DMS153 treated with DMSO at 0.1 percent for 48 hours (cell line): ENCODE results near the gene TMEM270.
"Not testable (repeated sequence)": the region's sequence is repeated elsewhere in the genome, so short reads cannot be mapped to it uniquely, and the experiment has no call there.

Source experiments
- DNase-seq: peaks from one replicate; lab custom pipeline; 2025; ENCODE audit not compliant: unreplicated experiment; lab: John Stamatoyannopoulos, UW

The TMEM270 gene

DNA sequence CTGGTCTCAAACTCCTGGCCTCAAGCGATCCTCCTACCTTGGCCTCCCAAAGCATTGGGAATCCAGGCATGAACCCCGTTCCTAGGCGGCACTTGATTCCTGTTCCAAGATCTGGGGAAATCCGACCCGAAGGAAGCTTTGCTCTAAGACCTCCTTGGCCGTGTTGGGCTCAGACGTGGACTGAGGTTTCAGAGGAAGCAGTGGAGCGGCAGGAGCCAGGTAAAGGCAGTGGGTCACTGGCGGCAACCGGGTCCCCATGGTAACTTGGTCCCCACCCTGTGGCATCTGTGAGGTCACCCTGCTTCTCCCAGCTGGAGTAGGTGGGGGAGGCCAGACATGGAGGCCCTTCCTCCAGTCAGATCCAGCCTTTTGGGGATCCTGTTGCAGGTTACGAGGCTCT lies at the start of gene TMEM270:
TSS of gene TMEM270 (plus strand) at position 301 of the 400 bp plus-strand sequence. CDS start at position 337, 36 bp downstream.
- no peak for DNase-seq

- DNase-seq: no peak
These were observed 49.2 kb upstream of the TMEM270 start for GRCh38 chr7:73811760-73812168.

DNA sequence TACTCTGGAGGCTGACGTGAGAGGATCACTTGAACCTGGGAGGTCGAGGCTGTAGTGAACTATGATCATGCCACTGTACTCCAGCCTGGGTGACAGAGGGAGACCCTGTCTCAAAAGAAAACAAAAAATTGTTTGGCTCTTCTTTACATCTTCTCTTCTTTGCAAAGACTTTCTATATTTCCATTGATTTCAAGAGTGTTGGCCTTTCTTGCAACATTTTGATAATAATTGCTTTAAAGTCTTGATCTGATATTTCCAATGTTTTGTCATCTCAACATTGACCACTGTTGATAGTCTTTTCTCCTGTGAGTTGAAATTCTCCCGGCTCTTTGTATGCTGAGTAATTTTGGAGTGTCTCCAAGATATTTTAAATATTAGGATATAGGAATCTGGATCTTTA lies 48.0 kb upstream of the TMEM270 start:
- DNase-seq: no peak

GRCh38 chr7:73815436-73815835 lies 45.5 kb upstream of the TMEM270 start:
- no peak for DNase-seq

DNA sequence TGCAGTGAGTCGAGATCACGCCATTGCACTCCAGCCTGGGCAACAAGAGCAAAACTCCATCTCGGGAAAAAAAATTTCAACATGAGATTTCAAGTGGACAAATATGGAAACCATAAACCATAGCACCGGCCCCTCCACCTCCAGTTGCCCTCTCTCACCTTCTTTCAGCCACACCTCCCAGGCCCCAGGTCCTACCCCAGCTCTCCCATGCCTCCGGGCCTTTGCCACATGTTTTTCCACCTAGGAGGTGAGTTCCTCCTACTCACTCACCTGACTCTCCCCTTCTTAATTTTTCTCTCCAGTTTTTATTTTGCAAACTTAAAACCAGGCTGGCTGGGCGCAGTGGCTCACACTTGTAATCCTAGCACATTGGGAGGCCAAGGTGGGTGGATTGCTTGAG lies 43.8 kb upstream of the TMEM270 start:
- no peak for DNase-seq

DNA sequence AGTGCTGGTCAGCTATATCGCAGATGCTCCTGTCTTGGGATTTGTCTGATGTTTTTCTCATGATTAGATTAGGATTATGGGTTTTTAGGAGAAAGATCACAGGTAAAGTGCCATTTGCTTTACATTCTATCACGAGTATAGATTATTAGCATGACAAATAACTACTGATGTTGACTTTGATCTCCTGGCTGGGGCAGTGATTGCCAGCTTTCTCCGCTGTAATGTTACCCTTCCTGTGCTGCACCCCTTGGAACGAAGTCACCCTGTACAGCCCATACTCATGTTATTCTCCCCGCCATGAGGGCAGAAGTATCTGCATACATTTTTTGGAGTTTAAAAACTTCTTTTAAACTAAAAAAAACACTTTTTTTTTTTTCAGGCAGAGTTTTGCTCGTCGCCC lies 40.9 kb upstream of the TMEM270 start:
- DNase-seq: no peak

GRCh38 chr7:73821597-73822285 lies 39.2 kb upstream of the TMEM270 start:
- DNase-seq: not testable (repeated sequence)

DNA sequence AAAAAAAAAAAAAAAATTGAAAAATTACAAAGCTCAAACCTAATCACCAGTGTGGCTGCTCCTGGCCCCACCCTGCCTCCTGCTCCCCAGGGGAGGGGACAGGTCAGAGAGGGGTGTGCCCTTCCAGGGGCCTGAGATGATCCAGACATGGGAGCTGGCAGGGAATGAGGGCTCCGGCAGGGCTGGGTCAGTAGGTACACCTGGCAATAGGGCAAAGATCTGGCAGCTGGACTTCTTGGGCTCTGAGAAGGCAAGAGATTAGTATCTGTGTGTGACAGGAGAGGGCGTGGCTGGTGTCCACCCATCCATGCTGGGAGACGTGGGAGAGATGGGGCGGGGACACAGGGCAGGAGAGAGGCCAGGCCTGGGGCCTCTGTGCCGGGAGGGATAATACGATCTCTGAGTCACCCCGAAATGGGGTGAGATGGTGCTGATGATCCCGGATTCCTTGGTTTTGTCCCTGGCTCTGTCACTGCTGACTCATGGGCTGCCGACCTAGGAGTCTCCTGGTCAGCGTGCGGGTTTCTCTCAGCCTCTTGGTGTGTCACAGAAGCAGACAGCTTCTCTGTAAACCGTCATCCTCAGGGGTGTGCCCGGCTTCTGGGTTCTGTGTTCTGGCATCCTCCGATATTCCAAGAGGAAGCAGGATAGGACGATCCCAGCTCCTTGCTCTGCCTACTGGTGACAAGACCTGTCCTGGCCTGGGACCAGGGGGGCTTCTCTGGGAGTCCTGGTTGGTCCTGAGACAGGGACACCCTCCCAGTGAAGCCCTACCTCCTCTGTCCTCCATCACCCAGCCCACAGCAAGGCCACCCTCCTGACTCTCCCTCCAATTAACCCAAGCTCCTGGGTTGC lies 38.4 kb upstream of the TMEM270 start:
- DNase-seq: peak; percentile 30

GRCh38 chr7:73823257-73823656 lies 37.7 kb upstream of the TMEM270 start:
- DNase-seq: no peak

DNA sequence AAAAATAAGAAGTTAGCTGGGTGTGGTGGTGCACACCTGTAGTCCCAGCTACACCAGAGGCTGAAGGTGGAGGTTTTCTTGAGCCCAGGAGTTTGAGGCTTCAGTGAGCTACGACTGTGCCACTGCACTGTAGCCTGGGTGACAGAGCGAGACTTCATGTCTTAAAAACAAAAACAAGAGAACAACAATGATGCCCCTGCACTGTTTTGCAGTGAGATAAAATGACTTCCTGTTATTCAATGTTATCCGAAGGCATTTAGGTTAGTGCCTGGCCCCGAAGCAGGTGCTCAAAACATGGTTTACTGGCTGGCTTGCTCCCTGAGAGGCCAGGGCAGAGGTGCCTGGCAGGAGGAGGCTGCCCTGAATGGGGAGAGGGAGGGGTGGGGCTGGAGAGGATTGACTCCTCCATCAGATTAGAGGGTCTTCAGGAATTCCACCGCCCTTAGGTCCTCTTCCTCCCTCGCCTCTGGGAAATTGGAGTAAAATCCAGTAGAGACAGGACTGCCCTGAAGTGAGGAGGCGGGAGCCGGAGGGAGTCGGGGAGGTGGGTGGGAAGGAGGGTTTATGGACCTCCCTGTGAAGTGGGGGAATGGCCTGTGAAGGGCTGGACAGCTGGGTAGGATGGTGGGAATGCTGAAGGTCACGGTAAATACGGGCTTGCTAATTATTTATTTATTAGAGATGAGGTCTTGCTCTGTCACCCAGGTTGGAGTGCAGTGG lies 36.9 kb upstream of the TMEM270 start:
- DNase-seq: no peak

DNA sequence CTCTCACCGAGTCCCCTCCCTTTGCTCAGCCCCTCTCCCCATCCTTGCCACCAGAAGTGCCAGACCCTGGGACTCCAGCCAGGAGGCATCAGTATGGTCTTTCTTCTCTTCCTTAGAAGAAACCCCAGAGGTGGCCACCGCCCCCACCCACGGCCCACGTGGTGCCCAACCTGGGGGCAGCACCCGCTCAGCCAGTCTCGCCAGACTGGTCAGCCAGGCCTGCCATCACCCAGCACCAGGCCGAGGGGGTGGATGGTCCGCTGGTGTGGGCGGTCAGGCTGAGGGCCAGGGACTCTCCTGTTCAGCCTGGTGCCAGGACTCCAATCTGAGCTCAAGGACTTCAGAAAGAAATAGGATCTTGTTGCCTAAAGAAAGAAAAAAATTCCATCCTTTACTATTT lies 36.0 kb upstream of the TMEM270 start:
- no peak for DNase-seq

DNA sequence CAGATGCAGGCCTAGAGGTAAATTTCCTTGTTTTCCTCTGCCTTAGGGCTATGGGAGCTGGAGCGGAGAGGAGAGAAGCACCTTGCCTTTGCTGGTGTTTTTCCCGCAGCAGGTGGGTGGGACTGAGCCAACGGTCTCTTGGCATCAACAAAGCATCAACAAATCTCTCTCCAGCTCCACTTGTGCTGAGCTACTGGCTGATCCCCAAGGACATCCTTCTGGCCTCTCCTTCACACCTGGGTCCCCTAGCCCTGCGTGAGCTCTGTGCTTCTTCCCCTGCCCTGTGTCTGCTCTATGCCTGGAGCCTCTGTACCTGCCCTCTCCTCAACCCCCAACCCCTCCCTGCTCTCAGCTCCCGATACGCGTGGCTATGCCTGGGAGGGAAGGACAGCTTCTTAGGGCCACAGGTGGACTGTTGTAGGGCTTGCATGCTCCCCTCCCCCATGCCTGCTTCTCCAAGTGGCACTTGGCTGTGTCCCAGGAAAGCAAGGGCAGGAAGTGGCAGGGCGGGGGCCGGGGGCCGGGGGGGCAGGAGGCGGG lies 33.3 kb upstream of the TMEM270 start:
- peak; percentile 99 for DNase-seq

- peak; percentile 99 for DNase-seq
These were observed 32.7 kb upstream of the TMEM270 start for GRCh38 chr7:73828107-73828803.

GRCh38 chr7:73828972-73829371 lies 32.0 kb upstream of the TMEM270 start:
- no peak for DNase-seq

GRCh38 chr7:73829505-73829904 lies 31.5 kb upstream of the TMEM270 start:
- no peak for DNase-seq

DNA sequence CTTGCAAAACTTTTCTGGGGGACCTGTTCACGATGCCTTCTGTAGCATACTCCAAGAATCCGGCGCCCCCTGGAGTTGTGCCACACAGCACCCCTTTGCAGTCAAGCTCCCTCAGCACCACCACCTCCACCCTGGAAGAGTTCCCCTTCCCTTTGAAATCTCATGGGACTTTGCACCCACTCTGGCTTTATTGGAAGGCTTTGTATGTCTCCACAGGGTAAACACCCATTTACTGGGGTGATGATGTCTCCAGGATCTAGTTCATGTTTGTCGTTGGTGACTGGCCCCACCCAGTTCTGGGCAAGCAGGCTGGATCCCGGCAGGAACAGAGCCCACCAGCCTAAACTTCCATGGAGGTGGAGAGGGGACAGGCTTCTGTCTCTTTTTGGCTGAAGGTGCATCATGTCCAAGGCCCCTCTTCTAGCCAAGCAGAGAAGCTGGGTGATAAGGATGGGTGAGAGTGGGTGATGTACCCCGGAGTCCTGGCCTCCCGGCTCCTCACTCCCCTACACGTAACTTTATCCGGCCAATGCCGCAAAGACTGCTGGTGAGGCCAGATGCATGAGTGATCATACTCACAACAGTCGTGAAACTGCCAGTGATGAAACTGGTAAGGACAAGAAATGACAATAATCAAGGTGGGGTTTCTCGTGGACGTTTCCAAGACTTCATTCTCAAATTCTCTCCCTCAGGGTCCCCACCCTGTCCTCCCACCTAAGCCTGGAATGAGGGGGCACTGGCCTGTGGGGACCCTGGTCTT lies 30.9 kb upstream of the TMEM270 start:
- peak; percentile 68 for DNase-seq

DNA sequence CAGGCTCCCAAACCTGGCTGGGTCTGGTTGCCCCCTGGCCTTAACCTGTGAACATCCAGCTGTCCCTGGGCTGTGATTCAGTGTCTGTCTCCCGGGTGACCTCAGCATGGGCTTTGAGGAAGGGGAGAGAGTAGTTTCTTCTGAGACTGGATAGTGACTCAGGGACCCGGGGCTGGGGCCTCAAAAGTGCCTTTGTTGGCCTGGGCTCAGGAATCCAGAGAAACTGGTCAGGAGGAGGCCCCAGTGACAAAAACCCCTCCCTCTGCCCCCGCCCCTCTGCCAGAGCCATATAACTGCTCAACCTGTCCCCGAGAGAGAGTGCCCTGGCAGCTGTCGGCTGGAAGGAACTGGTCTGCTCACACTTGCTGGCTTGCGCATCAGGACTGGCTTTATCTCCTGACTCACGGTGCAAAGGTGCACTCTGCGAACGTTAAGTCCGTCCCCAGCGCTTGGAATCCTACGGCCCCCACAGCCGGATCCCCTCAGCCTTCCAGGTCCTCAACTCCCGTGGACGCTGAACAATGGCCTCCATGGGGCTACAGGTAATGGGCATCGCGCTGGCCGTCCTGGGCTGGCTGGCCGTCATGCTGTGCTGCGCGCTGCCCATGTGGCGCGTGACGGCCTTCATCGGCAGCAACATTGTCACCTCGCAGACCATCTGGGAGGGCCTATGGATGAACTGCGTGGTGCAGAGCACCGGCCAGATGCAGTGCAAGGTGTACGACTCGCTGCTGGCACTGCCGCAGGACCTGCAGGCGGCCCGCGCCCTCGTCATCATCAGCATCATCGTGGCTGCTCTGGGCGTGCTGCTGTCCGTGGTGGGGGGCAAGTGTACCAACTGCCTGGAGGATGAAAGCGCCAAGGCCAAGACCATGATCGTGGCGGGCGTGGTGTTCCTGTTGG lies 30.0 kb upstream of the TMEM270 start, which contains the start of gene CLDN4:
TSS of gene CLDN4 (plus strand) at position 316 of the 903 bp plus-strand sequence. CDS start at position 522, 206 bp downstream.
- peak; percentile 85 for DNase-seq

GRCh38 chr7:73831584-73831833 lies 29.4 kb upstream of the TMEM270 start:
- DNase-seq: no peak
